ENCODE data around the gene MLKL. TPM values are rescaled to one million over a fixed set of nuclear protein-coding genes. Genes with fewer than 3 reads are reported as not detected.

Gene MLKL
- total RNA-seq, 4 donors from 2014 or later, result 1.2 to 4.6 (median 2.9) TPM

- H3K4me1 ChIP-seq, result no peaks in the 10 kb centered on the region
- no peaks in the 10 kb centered on the region for H3K9me3 ChIP-seq
- DNase-seq (no peak), ATAC-seq (no peak)
- peaks cover 0 to 3% (median 0%) of the 10 kb centered on the region in 3 donors for H3K27me3 ChIP-seq
- intact Hi-C loops (cut with DNase I; ENCODE audit: low total_unique reads) (no loop called here), in situ Hi-C loops (cut with MboI; ENCODE audit: low sequenced_read_pairs in 4 of 4) (no loop called here)
- TF ChIP-seq, protein P1, sequence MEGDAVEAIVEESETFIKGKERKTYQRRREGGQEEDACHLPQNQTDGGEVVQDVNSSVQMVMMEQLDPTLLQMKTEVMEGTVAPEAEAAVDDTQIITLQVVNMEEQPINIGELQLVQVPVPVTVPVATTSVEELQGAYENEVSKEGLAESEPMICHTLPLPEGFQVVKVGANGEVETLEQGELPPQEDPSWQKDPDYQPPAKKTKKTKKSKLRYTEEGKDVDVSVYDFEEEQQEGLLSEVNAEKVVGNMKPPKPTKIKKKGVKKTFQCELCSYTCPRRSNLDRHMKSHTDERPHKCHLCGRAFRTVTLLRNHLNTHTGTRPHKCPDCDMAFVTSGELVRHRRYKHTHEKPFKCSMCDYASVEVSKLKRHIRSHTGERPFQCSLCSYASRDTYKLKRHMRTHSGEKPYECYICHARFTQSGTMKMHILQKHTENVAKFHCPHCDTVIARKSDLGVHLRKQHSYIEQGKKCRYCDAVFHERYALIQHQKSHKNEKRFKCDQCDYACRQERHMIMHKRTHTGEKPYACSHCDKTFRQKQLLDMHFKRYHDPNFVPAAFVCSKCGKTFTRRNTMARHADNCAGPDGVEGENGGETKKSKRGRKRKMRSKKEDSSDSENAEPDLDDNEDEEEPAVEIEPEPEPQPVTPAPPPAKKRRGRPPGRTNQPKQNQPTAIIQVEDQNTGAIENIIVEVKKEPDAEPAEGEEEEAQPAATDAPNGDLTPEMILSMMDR (IDR thresholded peaks at IDR 0.05 in 4 of 5, conservative IDR thresholded peaks at IDR 0.05 in 1 of 5), result no peak
- TF ChIP-seq POLR2A (IDR thresholded peaks at IDR 0.05), result no peak
- H3K36me3 ChIP-seq, result no peaks in the 10 kb centered on the region
- H3K4me3 ChIP-seq, result no peak overlapping the region
- no peak overlapping the region for H3K27ac ChIP-seq
Measured at GRCh38 chr16:74735162-74735452, 34.4 kb upstream of the MLKL start.

DNA sequence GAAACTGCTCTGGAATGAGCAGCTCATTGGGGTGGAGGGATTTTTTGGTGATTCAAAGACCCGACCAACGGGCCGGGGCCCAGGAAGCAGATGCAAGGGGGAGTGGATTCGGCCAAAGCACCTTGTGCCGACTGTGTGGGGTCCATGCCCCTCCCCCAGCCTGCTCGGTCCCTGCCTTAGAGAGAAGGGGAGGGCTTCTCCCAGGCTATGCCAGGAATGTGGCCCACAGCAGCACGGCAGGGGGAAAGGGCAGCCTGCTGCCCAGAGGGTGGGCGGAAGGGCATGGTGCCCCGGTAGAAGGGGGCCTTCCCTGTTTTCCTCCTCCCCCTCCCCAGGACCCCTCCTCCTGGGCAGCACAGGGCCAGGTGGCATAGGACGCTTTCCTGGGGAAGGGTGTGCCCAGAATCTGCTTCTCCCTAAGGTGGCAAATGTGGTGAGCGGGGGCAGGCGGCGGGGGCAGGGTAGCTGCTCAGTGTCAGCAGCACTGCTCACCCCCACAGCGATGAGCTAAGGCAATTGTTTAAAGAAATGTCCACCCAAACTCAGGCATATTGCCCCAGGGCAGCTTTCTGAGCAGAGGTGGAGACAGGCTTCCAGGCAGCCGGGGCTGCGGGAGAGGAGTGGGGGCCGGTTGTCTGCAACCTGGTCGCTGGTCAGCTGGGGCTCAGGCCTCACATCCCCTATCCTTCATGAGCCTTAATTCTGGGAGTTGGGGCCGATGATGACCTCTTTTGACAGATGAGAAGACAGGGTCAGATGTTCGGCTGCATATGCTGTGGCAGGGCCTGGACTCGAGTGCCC, 33.9 kb upstream of the MLKL start:
- Histone ChIP-seq H3K4me3 (no peak overlapping the region), H3K4me1 (no peaks in the 10 kb centered on the region), H3K9me3 (no peaks in the 10 kb centered on the region), H3K27ac (no peak overlapping the region), H3K36me3 (no peaks in the 10 kb centered on the region), H3K27me3 (peaks cover 0 to 3% (median 0%) of the 10 kb centered on the region in 3 donors)
- intact Hi-C loops (cut with DNase I; ENCODE audit: low total_unique reads) (no loop called here), in situ Hi-C loops (cut with MboI; ENCODE audit: low sequenced_read_pairs in 4 of 4) (no loop called here)
- no peak for DNase-seq
- no peak for ATAC-seq
- TF ChIP-seq POLR2A (IDR thresholded peaks at IDR 0.05), result no peak
- TF ChIP-seq, protein P1 (IDR thresholded peaks at IDR 0.05 in 4 of 5, conservative IDR thresholded peaks at IDR 0.05 in 1 of 5), result no peak

GRCh38 chr16:74732707-74733350, 32.2 kb upstream of the MLKL start:
- no peak for TF ChIP-seq POLR2A (IDR thresholded peaks at IDR 0.05)
- TF ChIP-seq, protein P1 (IDR thresholded peaks at IDR 0.05 in 4 of 5, conservative IDR thresholded peaks at IDR 0.05 in 1 of 5), result no peak
- DNase-seq (no peak), ATAC-seq (no peak)
- Histone ChIP-seq H3K9me3 (no peaks in the 10 kb centered on the region), H3K27me3 (peaks cover 0 to under 1% (median 0%) of the 10 kb centered on the region in 3 donors), H3K36me3 (no peaks in the 10 kb centered on the region), H3K4me1 (no peaks in the 10 kb centered on the region), H3K27ac (no peak overlapping the region), H3K4me3 (no peak overlapping the region)
- in situ Hi-C loops (cut with MboI; ENCODE audit: low sequenced_read_pairs in 4 of 4), result no loop called here
- intact Hi-C loops (cut with DNase I; ENCODE audit: low total_unique reads), result no loop called here

- Histone ChIP-seq H3K4me3 (no peak overlapping the region), H3K27ac (no peak overlapping the region), H3K9me3 (no peaks in the 10 kb centered on the region), H3K27me3 (peaks cover 0 to 2% (median 0%) of the 10 kb centered on the region in 3 donors), H3K36me3 (no peaks in the 10 kb centered on the region), H3K4me1 (no peaks in the 10 kb centered on the region)
- intact Hi-C loops (cut with DNase I; ENCODE audit: low total_unique reads) (no loop called here), in situ Hi-C loops (cut with MboI; ENCODE audit: low sequenced_read_pairs in 4 of 4) (no loop called here)
- TF ChIP-seq POLR2A (IDR thresholded peaks at IDR 0.05), result no peak
- TF ChIP-seq, protein P1 (IDR thresholded peaks at IDR 0.05 in 4 of 5, conservative IDR thresholded peaks at IDR 0.05 in 1 of 5), result no peak
- ATAC-seq (no peak), DNase-seq (no peak)
Measured at GRCh38 chr16:74731853-74732477, 31.3 kb upstream of the MLKL start.
